Calu3 (cell line): Measurements from ENCODE around the gene HMX3. TPM values are rescaled to one million over a fixed set of nuclear protein-coding genes. Genes with fewer than 3 reads are reported as not detected.

Source experiments
- BruUV-seq: library from RNA; stranded (reverse); fragments of 400-500 nt; replicated peaks from 2 replicates; lab custom pipeline; 2021; lab: Mats Ljungman, UMichigan
- CTCF ChIA-PET: fragments of 300-600 bp; sonication (Branson Sonifier 250); formaldehyde crosslinking; loops from one replicate; lab custom pipeline; 2022; ENCODE audit warnings: antibody characterized with exemption; lab: Charles Lee
- DNase-seq: peaks from one replicate; pipeline ENCODE4 v3.0.0; 2022
- H3K27ac Mint-ChIP-seq: one replicate; pipeline ENCODE4 v1.8.0; 2022; ENCODE audit warnings: mixed read lengths; ENCODE audit not compliant: unreplicated experiment
- H3K27me3 Mint-ChIP-seq: one replicate; pipeline ENCODE4 v1.8.0; 2022; ENCODE audit warnings: mixed read lengths; ENCODE audit not compliant: unreplicated experiment
- H3K36me3 Mint-ChIP-seq: one replicate; pipeline ENCODE4 v1.8.0; 2022; ENCODE audit warnings: mild to moderate bottlenecking, moderate library complexity, mixed read lengths; ENCODE audit not compliant: insufficient read depth, unreplicated experiment
- H3K4me1 Mint-ChIP-seq: one replicate; pipeline ENCODE4 v1.8.0; 2022; ENCODE audit warnings: mild to moderate bottlenecking, low read depth, mixed read lengths; ENCODE audit not compliant: unreplicated experiment
- H3K4me3 Mint-ChIP-seq: one replicate; pipeline ENCODE4 v1.8.0; 2022; ENCODE audit warnings: mild to moderate bottlenecking, low read depth, moderate library complexity, mixed read lengths; ENCODE audit not compliant: unreplicated experiment
- H3K9me3 Mint-ChIP-seq: one replicate; pipeline ENCODE4 v1.8.0; 2022; ENCODE audit warnings: low read depth, mixed read lengths; ENCODE audit not compliant: unreplicated experiment
- CTCF ChIP-seq: fragments of 200-600 bp; IDR thresholded peaks from one replicate; pipeline ENCODE4 v1.8.0; 2022; ENCODE audit warnings: antibody characterized with exemption; ENCODE audit not compliant: unreplicated experiment
- intact Hi-C: fragments of 100-400 bp; cut with micrococcal nuclease; formaldehyde crosslinking; loops from one replicate; pipeline ENCODE4 v1.10.0; 2022; ENCODE audit not compliant: unreplicated experiment
- total RNA-seq: library from RNA; stranded (reverse); gene quantifications from 2 replicates; pipeline ENCODE4 v1.2.3, GENCODE V29; 2022

HMX3 gene
- total RNA-seq, 1 experiment from 2014 or later: not detected

- Mint-ChIP-seq H3K27ac (no peak overlapping the region), H3K9me3 (no peaks in the 10 kb centered on the region), H3K4me3 (no peak overlapping the region), H3K36me3 (peaks cover 17% of the 10 kb centered on the region), H3K27me3 (peaks cover 18% of the 10 kb centered on the region), H3K4me1 (peaks cover 12% of the 10 kb centered on the region)
- TF ChIP-seq CTCF: no peak
- no peak for DNase-seq
- CTCF ChIA-PET: no interaction called here
- intact Hi-C loops: loop anchor here (10.0 kb wide), 1 partner anchor 138 kb away; no protein-coding TSS in a partner anchor
- BruUV-seq: no TSS peak
Measured at GRCh38 chr10:123136806-123137642, 1.3 kb downstream of the HMX3 start.

DNA sequence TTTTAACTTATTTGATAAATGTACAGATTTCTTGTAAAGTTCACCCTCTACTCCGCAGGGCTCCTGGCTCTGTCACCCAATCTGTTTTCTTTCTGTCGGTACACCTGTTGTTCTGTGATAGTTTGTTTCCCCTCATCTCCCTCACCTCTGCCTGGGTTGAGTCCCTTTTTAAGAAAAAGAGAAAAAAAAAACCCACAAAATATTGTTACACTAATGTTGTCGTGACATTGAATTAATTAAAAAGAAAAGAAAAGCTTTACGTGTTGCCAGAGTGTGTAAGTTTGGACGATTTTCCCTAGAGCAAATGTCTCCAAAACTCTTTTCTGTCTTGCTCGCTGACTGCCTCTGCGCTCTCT is 3.4 kb downstream of the HMX3 start:
- Mint-ChIP-seq H3K36me3 (peaks cover 17% of the 10 kb centered on the region), H3K9me3 (no peaks in the 10 kb centered on the region), H3K4me3 (peak overlapping the region; percentile 81), H3K4me1 (peaks cover 12% of the 10 kb centered on the region), H3K27me3 (peaks cover 30% of the 10 kb centered on the region), H3K27ac (peak overlapping the region; percentile 75)
- no TSS peak for BruUV-seq
- intact Hi-C loops: loop anchor here (10.0 kb wide), 1 partner anchor 136 kb away; no protein-coding TSS in a partner anchor
- no peak for DNase-seq
- CTCF ChIA-PET: interaction anchor here (1.1 kb wide), 1 partner anchor 15 kb away, joined by 6 read pairs; the partner anchor contains the start of gene BUB3
- no peak for TF ChIP-seq CTCF

DNA sequence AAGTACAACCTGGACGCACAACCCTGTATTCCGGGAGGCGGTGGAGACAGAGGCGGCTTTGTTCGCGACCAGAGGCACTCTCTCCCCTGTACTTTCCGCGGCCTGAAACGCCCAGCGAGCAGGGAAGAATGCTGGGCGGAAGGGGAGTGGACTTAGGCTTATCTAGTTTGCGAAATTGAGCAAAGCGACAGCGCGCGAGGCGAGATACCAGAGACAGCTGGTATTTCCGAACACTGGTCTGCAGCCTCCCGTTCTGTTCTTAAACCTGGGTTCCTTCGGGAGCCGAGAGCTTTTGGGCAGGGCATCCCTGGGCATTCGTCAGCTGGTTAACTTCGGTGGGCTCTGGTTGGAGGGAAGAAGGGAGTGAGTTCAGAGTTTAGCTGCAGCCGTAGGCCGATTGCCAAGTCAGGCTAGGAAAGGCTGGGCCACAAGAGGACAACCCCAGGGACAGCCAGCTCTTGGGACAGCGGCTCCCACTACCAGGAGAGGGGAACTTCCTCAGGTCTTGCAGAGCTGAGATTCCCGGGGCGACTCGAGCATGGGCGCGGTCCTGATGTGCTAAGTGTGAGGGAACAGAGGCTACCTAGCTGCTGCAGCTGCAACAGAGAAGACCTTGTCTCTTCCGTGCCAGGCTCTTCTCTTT is 3.9 kb downstream of the HMX3 start:
- peak; percentile 78 for DNase-seq
- H3K4me1 Mint-ChIP-seq: peaks cover 12% of the 10 kb centered on the region
- CTCF ChIA-PET: interaction anchor here (1.1 kb wide), 1 partner anchor 14 kb away, joined by 6 read pairs; the partner anchor contains the start of gene BUB3
- H3K36me3 Mint-ChIP-seq: peaks cover 17% of the 10 kb centered on the region
- intact Hi-C loops: loop anchor here (10.0 kb wide), 1 partner anchor 135 kb away; no protein-coding TSS in a partner anchor
- TF ChIP-seq CTCF: no peak
- no peaks in the 10 kb centered on the region for H3K9me3 Mint-ChIP-seq
- peak overlapping the region; percentile 75 for H3K27ac Mint-ChIP-seq
- BruUV-seq: no TSS peak
- H3K4me3 Mint-ChIP-seq: peak overlapping the region; percentile 81
- peaks cover 35% of the 10 kb centered on the region for H3K27me3 Mint-ChIP-seq

- no peak overlapping the region for H3K27ac Mint-ChIP-seq
- H3K4me1 Mint-ChIP-seq: peaks cover 12% of the 10 kb centered on the region
- H3K9me3 Mint-ChIP-seq: no peaks in the 10 kb centered on the region
- no TSS peak for BruUV-seq
- peak overlapping the region; percentile 81 for H3K4me3 Mint-ChIP-seq
- DNase-seq: peak; percentile 27
- intact Hi-C loops: no loop called here
- no peak for TF ChIP-seq CTCF
- peaks cover 42% of the 10 kb centered on the region for H3K27me3 Mint-ChIP-seq
- H3K36me3 Mint-ChIP-seq: peaks cover 17% of the 10 kb centered on the region
- CTCF ChIA-PET: interaction anchor here (1.1 kb wide), 1 partner anchor 13 kb away, joined by 6 read pairs; the partner anchor contains the start of gene BUB3
Measured at GRCh38 chr10:123140164-123140982, 4.6 kb downstream of the HMX3 start.
